HG03095 (cell line): ENCODE data around the gene PSKH1.
"Not testable (repeated sequence)": the region's sequence is repeated elsewhere in the genome, so short reads cannot be mapped to it uniquely, and the experiment has no call there.

Experiments
- ATAC-seq: cut with Tn5 transposase; IDR thresholded peaks from one replicate; pipeline ENCODE4 v1.9.1; 2021; ENCODE audit warnings: moderate library complexity; ENCODE audit not compliant: unreplicated experiment

Gene PSKH1

GRCh38 chr16:67923414-67924116 lies 30.5 kb downstream of the PSKH1 start:
- ATAC-seq, result no peak

DNA sequence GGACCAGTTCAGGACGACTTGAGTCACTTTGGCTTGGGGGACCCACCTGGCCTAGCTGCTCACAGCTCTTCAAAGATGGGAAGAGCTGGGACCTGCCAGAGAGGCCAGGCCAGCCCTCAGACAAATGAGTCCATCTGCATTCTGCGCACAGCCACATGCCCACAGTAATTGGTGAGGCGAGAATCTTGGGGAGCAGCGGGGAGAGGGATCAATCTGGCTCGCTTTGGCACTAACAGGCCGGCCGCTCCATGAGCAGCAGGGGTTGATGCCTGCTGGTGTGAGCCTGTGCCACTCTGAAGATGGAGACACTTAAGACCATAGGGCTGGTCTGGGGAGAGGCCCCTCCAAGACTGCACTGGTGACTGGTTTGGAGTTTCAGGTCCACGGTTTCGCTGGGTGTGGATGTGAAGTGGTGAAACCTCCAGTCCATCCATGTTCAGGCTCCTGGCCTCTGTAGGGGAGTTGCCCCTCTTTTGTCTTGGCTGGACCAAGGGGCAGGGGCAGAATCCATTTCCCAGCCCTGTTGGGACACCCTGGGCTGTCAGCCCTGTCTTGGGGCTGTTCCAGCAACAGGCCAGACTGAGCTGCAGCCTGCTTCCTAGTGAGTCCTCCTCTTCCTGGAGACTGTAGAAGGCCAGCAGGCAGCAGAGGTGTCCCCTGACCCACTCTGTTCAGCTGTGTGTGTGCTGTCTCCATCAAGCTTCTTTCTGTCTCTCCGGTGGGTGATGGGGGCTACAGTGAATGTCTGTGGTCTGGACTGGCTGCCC lies 31.3 kb downstream of the PSKH1 start:
- no peak for ATAC-seq

GRCh38 chr16:67926181-67926750 lies 33.2 kb downstream of the PSKH1 start:
- no peak for ATAC-seq

GRCh38 chr16:67927131-67927941 lies 34.3 kb downstream of the PSKH1 start:
- no peak for ATAC-seq

DNA sequence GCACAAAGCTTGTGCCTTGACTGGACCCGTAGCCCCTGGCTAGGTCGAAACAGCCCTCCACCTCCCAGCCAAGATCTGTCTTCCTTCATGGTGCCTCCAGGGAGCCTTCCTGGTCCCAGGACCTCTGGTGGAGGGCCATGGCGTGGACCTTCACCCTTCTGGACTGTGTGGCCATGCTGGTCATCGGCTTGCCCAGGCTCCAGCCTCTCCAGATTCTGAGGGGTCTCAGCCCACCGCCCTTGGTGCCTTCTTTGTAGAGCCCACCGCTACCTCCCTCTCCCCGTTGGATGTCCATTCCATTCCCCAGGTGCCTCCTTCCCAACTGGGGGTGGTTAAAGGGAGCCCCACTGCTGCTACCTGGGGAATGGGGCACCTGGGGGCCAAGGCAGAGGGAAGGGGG lies 35.1 kb downstream of the PSKH1 start:
- no peak for ATAC-seq

GRCh38 chr16:67928561-67929364 lies 35.7 kb downstream of the PSKH1 start:
- peak; percentile 59 for ATAC-seq

- ATAC-seq, result no peak
Observed at GRCh38 chr16:67930191-67930590, 37.1 kb downstream of the PSKH1 start.

DNA sequence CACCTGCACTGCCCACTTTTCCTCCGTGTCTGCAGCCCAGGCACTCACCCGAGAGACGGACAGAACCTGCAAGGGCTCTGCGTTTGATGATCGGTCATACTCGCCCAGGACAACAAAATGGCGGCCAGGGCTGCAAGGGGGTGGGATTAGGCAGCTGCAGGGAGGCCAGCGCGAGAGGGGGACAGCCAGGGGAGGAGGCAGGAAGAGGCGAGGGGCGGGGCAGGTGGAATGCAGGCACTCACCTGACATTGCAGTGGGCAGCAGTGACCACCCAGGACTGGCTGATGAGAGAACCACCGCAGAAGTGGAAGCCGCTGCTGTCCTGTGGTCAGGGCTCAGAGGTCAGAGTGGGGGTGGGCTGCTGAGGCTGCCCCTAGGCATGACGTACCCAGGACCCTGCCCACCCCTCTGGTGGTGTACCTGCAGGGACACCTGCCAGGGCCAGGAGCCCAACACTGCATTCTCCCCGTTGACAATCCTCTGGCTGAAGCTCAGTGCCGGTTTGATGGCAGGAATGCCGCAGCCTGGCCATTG lies 37.7 kb downstream of the PSKH1 start:
- ATAC-seq, result no peak

DNA sequence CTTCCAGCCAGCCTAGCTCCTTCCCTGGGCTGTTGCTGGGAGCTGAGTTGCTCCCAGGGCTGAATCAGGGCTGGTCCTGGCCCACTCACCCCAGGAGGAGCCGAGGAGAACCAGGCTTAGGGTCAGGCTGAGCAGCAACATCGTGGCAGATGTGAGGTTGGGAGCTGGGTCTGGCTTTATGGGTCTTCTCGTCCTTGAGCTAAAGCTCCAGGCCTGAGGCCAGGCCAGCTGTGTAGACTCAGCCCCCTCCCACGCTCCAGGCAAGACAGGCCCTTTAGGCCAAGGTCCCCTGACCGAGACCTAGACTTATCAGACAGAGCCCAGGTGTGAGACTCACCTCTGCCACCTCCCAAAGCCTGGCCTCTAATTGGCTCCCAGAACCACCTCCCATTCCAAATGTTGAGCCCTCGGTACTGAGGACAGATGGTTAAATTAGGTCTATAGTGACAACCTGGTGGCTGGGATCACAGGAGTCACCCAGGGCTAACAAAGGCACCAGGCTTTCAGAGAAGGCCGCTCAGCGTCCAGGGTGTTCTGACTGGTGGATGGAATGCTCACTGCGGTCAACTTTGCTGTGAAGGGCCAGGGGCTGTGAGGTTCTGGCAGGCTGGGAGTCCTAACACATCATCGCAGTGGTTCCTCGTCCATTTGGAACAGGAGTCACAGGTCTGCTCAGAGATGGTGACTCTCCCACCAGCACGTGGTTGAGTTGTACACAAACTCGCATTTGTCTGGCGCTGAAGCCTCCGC lies 38.8 kb downstream of the PSKH1 start, which contains the start of gene CTRL:
Gene CTRL, minus strand, starts transcription at position 151 of the 750 bp plus-strand sequence. Its CDS starts 10 bp downstream, at position 141.
- ATAC-seq, result no peak

- ATAC-seq, result no peak
Observed at GRCh38 chr16:67932462-67932840, 39.4 kb downstream of the PSKH1 start.

DNA sequence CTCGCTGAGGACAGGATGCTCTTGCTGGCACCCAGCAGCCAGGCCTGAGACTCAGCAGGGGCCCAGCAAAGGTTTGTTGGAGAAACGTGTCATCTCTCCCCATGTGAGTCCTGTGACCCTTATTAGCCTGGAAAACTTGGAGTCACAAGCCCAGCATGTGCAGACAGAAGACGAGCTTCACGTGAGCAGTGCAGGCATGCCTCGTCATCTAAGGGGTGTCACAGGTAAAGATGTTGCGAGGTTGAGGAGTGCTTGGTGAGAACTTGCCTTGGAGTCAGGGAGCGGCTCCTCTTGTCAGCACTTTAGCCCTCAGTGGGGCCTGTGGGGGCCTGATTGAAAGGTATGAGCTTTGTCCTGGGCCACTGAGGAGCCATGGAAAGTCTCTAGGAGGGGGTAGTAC lies 40.8 kb downstream of the PSKH1 start:
- no peak for ATAC-seq

DNA sequence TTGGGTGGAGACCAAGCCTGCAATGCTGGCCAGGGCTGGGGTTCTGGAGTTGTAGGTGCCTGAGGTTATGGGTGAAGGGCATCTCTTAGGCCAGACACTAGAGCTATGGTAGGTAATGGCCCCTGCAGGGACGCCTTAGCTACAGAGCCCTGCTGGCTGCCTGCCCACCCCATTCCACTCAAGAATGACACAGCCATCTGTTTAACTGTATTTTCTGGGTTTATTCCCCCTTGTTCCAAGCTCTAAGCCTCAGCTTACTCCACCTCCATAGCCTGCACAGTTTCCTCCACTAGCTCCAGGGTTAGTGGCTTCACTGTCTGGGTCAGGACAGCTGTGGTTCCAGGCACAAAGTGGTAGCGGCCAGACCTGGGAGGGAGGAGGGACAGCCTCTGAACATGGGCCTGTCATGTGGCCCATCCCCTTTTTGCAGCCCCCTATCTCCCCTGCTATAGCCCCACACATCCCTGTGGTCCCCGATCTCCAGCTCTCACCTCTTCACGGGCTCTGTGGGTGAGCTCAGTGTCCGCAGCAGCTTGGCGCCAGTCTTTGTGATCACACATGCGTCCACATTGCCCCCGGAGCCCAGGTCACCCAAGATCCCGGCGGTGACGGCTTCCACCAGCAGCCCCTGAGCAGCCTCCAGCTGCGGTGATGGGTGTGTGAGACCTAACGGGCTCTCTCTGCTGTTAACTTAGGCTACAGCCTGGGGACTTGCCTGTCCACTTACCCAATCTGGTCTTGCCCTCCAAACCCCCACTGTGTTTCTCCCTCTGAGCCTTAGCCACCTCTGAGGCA lies 41.4 kb downstream of the PSKH1 start:
- no peak for ATAC-seq

GRCh38 chr16:67935101-67935401 lies 42.0 kb downstream of the PSKH1 start:
- no peak for ATAC-seq

DNA sequence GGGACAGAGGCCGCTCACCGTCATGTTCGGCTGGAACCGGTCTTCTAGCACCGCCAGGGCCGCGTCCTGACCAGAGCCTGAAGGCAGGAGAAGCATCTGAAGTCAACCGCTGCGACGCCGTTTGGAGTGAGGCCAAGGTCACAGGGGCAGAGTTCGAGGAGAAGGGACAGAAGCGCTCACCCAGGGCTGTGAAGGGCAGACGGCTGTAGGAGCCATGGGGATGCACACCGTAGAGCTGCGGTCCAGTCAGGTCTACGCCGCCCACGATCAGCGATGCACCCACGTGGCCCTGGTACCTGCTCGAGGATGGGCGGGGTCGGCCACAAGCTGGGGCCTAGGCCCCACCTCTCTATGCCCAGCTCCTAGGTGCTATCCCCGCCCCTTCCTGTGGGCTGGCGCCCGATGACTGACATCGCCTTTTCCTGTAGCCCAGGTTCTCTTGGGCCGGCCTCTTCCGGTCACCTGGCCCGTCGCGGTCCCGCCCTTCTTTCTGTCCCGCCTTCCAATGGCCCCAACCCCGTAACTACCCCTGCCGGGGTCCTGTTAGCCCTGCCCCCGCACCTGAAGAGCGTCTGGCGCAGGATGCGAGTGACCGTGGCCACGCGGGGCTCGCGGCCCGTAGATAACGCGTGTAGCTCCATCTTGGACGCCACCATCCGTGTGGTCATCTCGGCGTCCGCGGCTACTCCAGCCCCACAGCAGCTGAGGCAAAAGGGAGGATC lies 42.5 kb downstream of the PSKH1 start:
- peak; percentile 83 for ATAC-seq

GRCh38 chr16:67936124-67936879 lies 43.2 kb downstream of the PSKH1 start, which contains the start of gene PSMB10:
TSS of gene PSMB10 (minus strand) at chr16:67936850. CDS start at chr16:67936749, 101 bp downstream.
- no peak for ATAC-seq

GRCh38 chr16:67936880-67937605 lies 44.0 kb downstream of the PSKH1 start:
- peak; percentile 53 for ATAC-seq

DNA sequence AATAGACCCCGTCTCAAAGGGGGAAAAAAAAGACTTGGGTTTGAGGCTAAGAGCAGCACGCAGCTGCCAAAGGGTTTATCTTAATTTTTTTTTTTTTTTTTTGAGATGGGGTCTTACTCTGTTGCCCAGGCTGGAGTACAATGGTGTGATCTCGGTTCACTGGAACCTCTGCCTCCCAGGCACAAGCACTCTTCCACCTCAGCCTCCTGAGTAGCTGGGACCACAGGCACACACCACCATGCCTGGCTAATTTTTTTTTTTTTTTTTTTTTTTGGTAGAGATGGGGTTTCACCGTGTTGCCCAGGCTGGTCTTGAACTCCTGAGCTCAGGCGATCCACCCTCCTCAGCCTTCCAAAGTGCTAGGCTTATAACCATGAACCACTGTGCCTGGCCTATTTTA lies 44.7 kb downstream of the PSKH1 start:
- ATAC-seq, result not testable (repeated sequence)
